ENCODE data around the gene GDPGP1. TPM values are rescaled to one million over a fixed set of nuclear protein-coding genes. Genes with fewer than 3 reads are reported as not detected.

The GDPGP1 gene
- total RNA-seq, 1 donor from 2014 or later, result 2.9 TPM

DNA sequence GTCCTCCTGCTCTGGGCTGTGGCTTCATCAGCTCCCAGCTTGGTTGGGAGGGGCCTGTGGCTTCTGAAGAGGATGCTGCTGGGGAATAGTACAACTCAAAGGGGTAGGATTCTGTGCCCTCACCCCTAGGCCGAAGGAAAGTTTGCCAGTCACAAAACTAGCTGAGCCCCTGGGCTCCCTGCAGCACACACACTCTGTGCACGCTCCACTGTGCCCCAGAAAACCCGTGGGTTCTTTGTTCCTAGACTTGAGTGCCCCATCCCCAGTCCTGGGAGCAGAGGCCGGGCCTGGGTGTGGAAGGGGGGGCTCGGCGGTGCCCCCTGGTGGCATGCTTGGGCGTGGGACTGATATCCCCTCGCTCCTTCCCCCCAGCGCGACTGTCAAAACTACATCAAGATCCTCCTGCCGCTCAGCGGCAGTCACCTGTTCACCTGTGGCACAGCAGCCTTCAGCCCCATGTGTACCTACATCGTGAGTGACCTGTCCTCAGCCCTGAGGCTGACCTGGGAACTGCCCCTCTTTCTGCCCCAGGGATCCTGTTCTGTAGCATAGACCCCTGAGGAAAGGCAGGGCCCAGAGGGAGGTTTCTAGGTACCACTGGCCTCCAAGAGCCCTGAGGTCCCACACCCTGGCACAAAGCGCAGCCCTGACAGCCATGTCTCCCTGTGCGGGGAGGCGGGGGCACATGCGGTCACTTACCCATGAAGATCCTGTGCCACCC, 14.4 kb upstream of the GDPGP1 start:
- TF ChIP-seq CTCF (IDR thresholded peaks at IDR 0.05; ENCODE audit: insufficient read depth, low read length, severe bottlenecking), result peak; percentile 72
- no peaks in the 10 kb centered on the region for H3K27me3 ChIP-seq (ENCODE audit: control insufficient read depth, insufficient read depth, low read length)
- peaks cover 50% of the 10 kb centered on the region for H3K36me3 ChIP-seq (ENCODE audit: control insufficient read depth, insufficient read depth, low read length)
- FAIRE-seq, result no peak
- no peak for DNase-seq (ENCODE audit: low read depth)
- no peak overlapping the region for H3K4me3 ChIP-seq (ENCODE audit: low read depth, low read length)

- FAIRE-seq (no peak), DNase-seq (ENCODE audit: low read depth) (no peak)
- H3K36me3 ChIP-seq (ENCODE audit: control insufficient read depth, insufficient read depth, low read length), result peaks cover 57% of the 10 kb centered on the region
These were observed 12.6 kb upstream of the GDPGP1 start for GRCh38 chr15:90221246-90221900.

DNA sequence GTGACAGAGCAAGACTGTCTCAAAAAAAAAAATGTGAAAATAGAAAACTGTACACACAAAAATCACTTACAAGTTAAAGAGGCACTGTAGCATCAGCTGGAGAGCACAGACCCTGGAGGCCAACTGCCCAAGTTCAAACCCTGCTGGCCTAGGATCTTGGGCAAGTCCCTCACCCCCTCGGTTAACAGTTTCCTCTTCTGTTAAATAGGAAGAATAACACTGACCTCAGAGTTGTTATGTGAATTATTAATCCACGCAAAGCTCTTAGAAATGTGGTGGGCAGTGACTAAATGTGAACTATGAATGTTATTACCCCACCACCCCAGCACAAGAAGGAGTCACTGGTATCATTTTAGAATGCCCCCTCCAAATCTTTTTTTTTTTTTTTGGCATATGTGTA, 11.5 kb upstream of the GDPGP1 start:
- H3K36me3 ChIP-seq (ENCODE audit: control insufficient read depth, insufficient read depth, low read length), result peaks cover 60% of the 10 kb centered on the region
- DNase-seq (ENCODE audit: low read depth), result no peak
- FAIRE-seq, result no peak
- no peak for TF ChIP-seq CTCF (IDR thresholded peaks at IDR 0.05; ENCODE audit: insufficient read depth, low read length, severe bottlenecking)
- H3K27me3 ChIP-seq (ENCODE audit: control insufficient read depth, insufficient read depth, low read length), result no peaks in the 10 kb centered on the region
- no peak overlapping the region for H3K4me3 ChIP-seq (ENCODE audit: low read depth, low read length)

More at GRCh38 chr15:90221246-90221900, 12.6 kb upstream of the GDPGP1 start:
- Histone ChIP-seq H3K27me3 (ENCODE audit: control insufficient read depth, insufficient read depth, low read length) (no peaks in the 10 kb centered on the region), H3K4me3 (ENCODE audit: low read depth, low read length) (no peak overlapping the region)
- TF ChIP-seq CTCF (IDR thresholded peaks at IDR 0.05; ENCODE audit: insufficient read depth, low read length, severe bottlenecking), result peak; percentile 84

DNA sequence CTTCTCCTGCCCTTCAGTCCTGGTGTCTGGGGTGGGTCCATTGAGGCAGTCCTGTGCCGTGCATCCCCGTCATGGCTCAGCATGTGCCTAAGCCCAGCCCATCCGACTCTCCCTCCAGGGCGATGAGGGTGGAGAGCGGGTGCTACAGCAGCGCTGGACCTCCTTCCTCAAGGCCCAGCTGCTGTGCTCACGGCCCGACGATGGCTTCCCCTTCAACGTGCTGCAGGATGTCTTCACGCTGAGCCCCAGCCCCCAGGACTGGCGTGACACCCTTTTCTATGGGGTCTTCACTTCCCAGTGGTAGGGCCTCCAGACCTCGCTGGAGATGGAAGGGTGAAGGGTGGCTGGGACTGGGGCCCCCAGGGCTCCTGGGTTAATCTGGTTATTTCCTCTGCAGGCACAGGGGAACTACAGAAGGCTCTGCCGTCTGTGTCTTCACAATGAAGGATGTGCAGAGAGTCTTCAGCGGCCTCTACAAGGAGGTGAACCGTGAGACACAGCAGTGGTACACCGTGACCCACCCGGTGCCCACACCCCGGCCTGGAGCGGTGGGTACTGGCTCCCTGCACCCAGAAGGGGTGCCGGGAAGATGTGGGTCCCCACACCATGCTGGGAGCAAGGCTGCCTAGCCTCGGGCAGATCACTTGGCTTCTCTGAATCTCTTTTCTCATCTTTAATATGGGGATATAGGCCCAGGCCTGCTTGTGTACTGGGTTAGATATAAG, 10.4 kb upstream of the GDPGP1 start:
- FAIRE-seq (no peak), DNase-seq (ENCODE audit: low read depth) (no peak)
- Histone ChIP-seq H3K27me3 (ENCODE audit: control insufficient read depth, insufficient read depth, low read length) (no peaks in the 10 kb centered on the region), H3K4me3 (ENCODE audit: low read depth, low read length) (no peak overlapping the region), H3K36me3 (ENCODE audit: control insufficient read depth, insufficient read depth, low read length) (peaks cover 58% of the 10 kb centered on the region)
- no peak for TF ChIP-seq CTCF (IDR thresholded peaks at IDR 0.05; ENCODE audit: insufficient read depth, low read length, severe bottlenecking)

DNA sequence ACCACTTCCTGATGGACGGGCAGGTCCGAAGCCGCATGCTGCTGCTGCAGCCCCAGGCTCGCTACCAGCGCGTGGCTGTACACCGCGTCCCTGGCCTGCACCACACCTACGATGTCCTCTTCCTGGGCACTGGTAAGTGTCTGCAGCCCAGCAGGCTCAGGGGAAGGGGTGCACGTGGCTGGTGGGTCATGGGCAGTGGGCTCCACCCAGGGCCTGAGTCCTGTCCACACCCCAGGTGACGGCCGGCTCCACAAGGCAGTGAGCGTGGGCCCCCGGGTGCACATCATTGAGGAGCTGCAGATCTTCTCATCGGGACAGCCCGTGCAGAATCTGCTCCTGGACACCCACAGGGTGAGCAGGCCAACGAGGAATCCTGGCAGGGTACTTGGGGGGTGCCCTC, 9.0 kb upstream of the GDPGP1 start:
- TF ChIP-seq CTCF (IDR thresholded peaks at IDR 0.05; ENCODE audit: insufficient read depth, low read length, severe bottlenecking), result no peak
- no peak overlapping the region for H3K4me3 ChIP-seq (ENCODE audit: low read depth, low read length)
- FAIRE-seq, result no peak
- peaks cover 54% of the 10 kb centered on the region for H3K36me3 ChIP-seq (ENCODE audit: control insufficient read depth, insufficient read depth, low read length)
- H3K27me3 ChIP-seq (ENCODE audit: control insufficient read depth, insufficient read depth, low read length), result no peaks in the 10 kb centered on the region
- no peak for DNase-seq (ENCODE audit: low read depth)

All from bronchial epithelial cell (primary cell).